22Rv1 (cell line): ENCODE data around the gene IMPA2.
"Not testable (repeated sequence)": the region's sequence is repeated elsewhere in the genome, so short reads cannot be mapped to it uniquely, and the experiment has no call there.

ENCODE experiments used
- H3K27ac ChIP-seq: fragments of 450-650 bp; 2 replicates; pipeline ENCODE4 v1.5.1; 2017
- CTCF ChIP-seq: fragments of 450-650 bp; IDR thresholded peaks from 2 replicates; pipeline ENCODE4 v1.5.1; 2017; ENCODE audit warnings: mild to moderate bottlenecking
- ZFX ChIP-seq: fragments of 450-650 bp; IDR thresholded peaks from 2 replicates; pipeline ENCODE4 v1.6.1; 2017; ENCODE audit warnings: antibody characterized with exemption, borderline replicate concordance

IMPA2 gene

GRCh38 chr18:12074736-12075135 is 93.4 kb downstream of the IMPA2 start:
- no peak for TF ChIP-seq ZFX
- TF ChIP-seq CTCF = no peak
- no peak overlapping the region for H3K27ac ChIP-seq

GRCh38 chr18:12076424-12077140 is 95.3 kb downstream of the IMPA2 start:
- no peak for TF ChIP-seq ZFX
- no peak for TF ChIP-seq CTCF
- no peak overlapping the region for H3K27ac ChIP-seq

- H3K27ac ChIP-seq = not testable (repeated sequence)
Measured at GRCh38 chr18:12077994-12078393, 96.7 kb downstream of the IMPA2 start.

- H3K27ac ChIP-seq = no peak overlapping the region
- TF ChIP-seq CTCF = no peak
- no peak for TF ChIP-seq ZFX
Measured at GRCh38 chr18:12079491-12080237, 98.4 kb downstream of the IMPA2 start.
